ENCODE measurements around the gene AP5S1.

- TF ChIP-seq CTCF (conservative IDR thresholded peaks at IDR 0.05; ENCODE audit: low read depth, low read length) (no peak), POLR2A (IDR thresholded peaks at IDR 0.05; ENCODE audit: low read depth, low read length) (no peak), RFX5 (IDR thresholded peaks at IDR 0.05; ENCODE audit: low read depth, low read length) (no peak), MAFK (IDR thresholded peaks at IDR 0.05; ENCODE audit: low read depth, low read length) (no peak), RAD21 (IDR thresholded peaks at IDR 0.05; ENCODE audit: low read length) (no peak), FOS (IDR thresholded peaks at IDR 0.05; ENCODE audit: low read depth, low read length) (no peak), ELK1 (IDR thresholded peaks at IDR 0.05; ENCODE audit: borderline replicate concordance, low read depth, low read length) (no peak), SMC3 (IDR thresholded peaks at IDR 0.05; ENCODE audit: low read depth, low read length) (no peak), MXI1 (IDR thresholded peaks at IDR 0.05; ENCODE audit: borderline replicate concordance, low read depth, low read length) (no peak), NFE2L2 (IDR thresholded peaks at IDR 0.05; ENCODE audit: low read depth, low read length) (no peak), USF2 (IDR thresholded peaks at IDR 0.05; ENCODE audit: low read depth, low read length) (no peak), CEBPB (IDR thresholded peaks at IDR 0.05; ENCODE audit: low read depth, low read length) (no peak)
Measured at GRCh38 chr20:3784863-3785239, 35.5 kb upstream of the AP5S1 start.

Measured in IMR-90 (cell line).